Neural cell (in vitro differentiated cells): Measurements from ENCODE around the gene GRID1. TPM values are rescaled to one million over a fixed set of nuclear protein-coding genes. Genes with fewer than 3 reads are reported as not detected.
"Not testable (repeated sequence)": the region's sequence is repeated elsewhere in the genome, so short reads cannot be mapped to it uniquely, and the experiment has no call there.

Source experiments
- H2AFZ ChIP-seq: fragments of 200-600, 300-800 bp; sonication (generic), shearing (Covaris generic); 2 replicates; pipeline ENCODE4 v1.6.0; 2014; ENCODE audit warnings: low read depth, mild to moderate bottlenecking, antibody characterized with exemption, low read length, moderate library complexity
- H3F3A ChIP-seq: fragments of 200-600 bp; shearing (Covaris generic); 2 replicates; pipeline ENCODE4 v1.6.1; 2016; ENCODE audit warnings: mild to moderate bottlenecking, moderate library complexity, mixed read lengths, antibody characterized with exemption, low read length; ENCODE audit not compliant: insufficient read depth, poor library complexity, severe bottlenecking
- H3K27ac ChIP-seq: fragments of 200-600, 300-800 bp; sonication (generic), shearing (Covaris generic); 2 replicates; pipeline ENCODE4 v1.5.1; 2014; ENCODE audit warnings: mild to moderate bottlenecking, low read length, moderate library complexity
- H3K27me3 ChIP-seq: fragments of 300-800, 200-600 bp; sonication (generic), shearing (Covaris generic); 2 replicates; pipeline ENCODE4 v1.6.0; 2014; ENCODE audit warnings: mild to moderate bottlenecking, low read depth, low read length, moderate library complexity; ENCODE audit not compliant: insufficient read depth
- H3K36me3 ChIP-seq: fragments of 300-800, 200-600 bp; sonication (generic), shearing (Covaris generic); 2 replicates; pipeline ENCODE4 v1.5.1; 2014; ENCODE audit warnings: mild to moderate bottlenecking, antibody characterized with exemption, low read length, moderate library complexity; ENCODE audit not compliant: insufficient read depth
- H3K4me2 ChIP-seq: fragments of 300-800, 200-600 bp; sonication (generic), shearing (Covaris generic); 2 replicates; pipeline ENCODE4 v1.6.0; 2014; ENCODE audit warnings: mild to moderate bottlenecking, low read length
- H3K4me3 ChIP-seq: fragments of 300-800, 200-600 bp; sonication (generic), shearing (Covaris generic); 2 replicates; pipeline ENCODE4 v1.5.1; 2014; ENCODE audit warnings: mild to moderate bottlenecking, low read length, moderate library complexity
- H3K79me2 ChIP-seq: fragments of 200-600 bp; shearing (Covaris generic); replicated peaks from 2 replicates; pipeline ENCODE4 v1.6.0; 2014; ENCODE audit warnings: mild to moderate bottlenecking, low read length, moderate library complexity; ENCODE audit not compliant: insufficient read depth
- H3K9ac ChIP-seq: fragments of 300-800, 200-600 bp; sonication (generic), shearing (Covaris generic); 2 replicates; pipeline ENCODE4 v1.6.1; 2016; ENCODE audit warnings: mild to moderate bottlenecking, low read length, mixed read lengths
- H3K9me2 ChIP-seq: fragments of 200-600 bp; shearing (Covaris generic); 2 replicates; pipeline ENCODE4 v1.6.1; 2016; ENCODE audit warnings: mild to moderate bottlenecking, low read length, mixed read lengths; ENCODE audit not compliant: insufficient read depth
- H3K9me3 ChIP-seq: fragments of 200-600, 300-800 bp; sonication (generic), shearing (Covaris generic); 2 replicates; pipeline ENCODE4 v1.6.1; 2016; ENCODE audit warnings: mild to moderate bottlenecking, mixed run types, low read length, moderate library complexity, mixed read lengths
- H4K20me1 ChIP-seq: fragments of 200-600 bp; shearing (Covaris generic); 2 replicates; pipeline ENCODE4 v1.6.1; 2016; ENCODE audit warnings: mild to moderate bottlenecking, mixed run types; ENCODE audit not compliant: insufficient read depth
- EP300 ChIP-seq: fragments of 450-650 bp; conservative IDR thresholded peaks from 2 replicates; pipeline ENCODE4 v1.6.1; 2014; ENCODE audit warnings: antibody characterized with exemption, mild to moderate bottlenecking, moderate library complexity; ENCODE audit not compliant: poor library complexity, severe bottlenecking
- EZH2 ChIP-seq: fragments of 200-600, 300-800 bp; shearing (Covaris generic), sonication (generic); IDR thresholded peaks from 2 replicates; pipeline ENCODE4 v1.6.1; 2014; ENCODE audit warnings: antibody characterized with exemption, low read length, borderline replicate concordance, mild to moderate bottlenecking; ENCODE audit not compliant: insufficient read depth, poor library complexity, severe bottlenecking
- MXI1 ChIP-seq: fragments of 450-650 bp; conservative IDR thresholded peaks from 2 replicates; pipeline ENCODE4 v1.6.1; 2014; ENCODE audit warnings: antibody characterized with exemption, mild to moderate bottlenecking; ENCODE audit not compliant: poor library complexity, severe bottlenecking
- POLR2AphosphoS5 ChIP-seq: IDR thresholded peaks from 2 replicates; pipeline ENCODE4 v1.6.1; 2012
- RAD21 ChIP-seq: fragments of 450-650 bp; conservative IDR thresholded peaks from 2 replicates; pipeline ENCODE4 v1.6.1; 2014; ENCODE audit warnings: antibody characterized with exemption, mild to moderate bottlenecking, moderate library complexity
- SMC3 ChIP-seq: fragments of 450-650 bp; conservative IDR thresholded peaks from 2 replicates; pipeline ENCODE4 v1.6.1; 2014; ENCODE audit warnings: antibody characterized with exemption, mild to moderate bottlenecking, moderate library complexity; ENCODE audit not compliant: poor library complexity
- TAF1 ChIP-seq: IDR thresholded peaks from 2 replicates; pipeline ENCODE4 v1.6.1; 2012; ENCODE audit warnings: low read depth
- polyA plus RNA-seq: library from polyadenylated mRNA; depleted of rRNA; stranded (reverse); fragments of >200 nt; gene quantifications from 2 replicates; pipeline ENCODE4 v1.2.3, GENCODE V29; 2014
- TF ChIP-seq, protein P1 (sequence below): IDR thresholded peaks from 2 replicates; pipeline ENCODE4 v1.6.1; 2012; ENCODE audit warnings: borderline replicate concordance
- TF ChIP-seq, protein P2 (sequence below): fragments of 450-650 bp; IDR thresholded peaks from 2 replicates; pipeline ENCODE4 v1.5.1; 2014; ENCODE audit warnings: antibody characterized with exemption, mild to moderate bottlenecking, moderate library complexity; ENCODE audit not compliant: poor library complexity, severe bottlenecking

GRID1 gene
- polyA plus RNA-seq, 1 donor from 2014 or later: 7.3 TPM

DNA sequence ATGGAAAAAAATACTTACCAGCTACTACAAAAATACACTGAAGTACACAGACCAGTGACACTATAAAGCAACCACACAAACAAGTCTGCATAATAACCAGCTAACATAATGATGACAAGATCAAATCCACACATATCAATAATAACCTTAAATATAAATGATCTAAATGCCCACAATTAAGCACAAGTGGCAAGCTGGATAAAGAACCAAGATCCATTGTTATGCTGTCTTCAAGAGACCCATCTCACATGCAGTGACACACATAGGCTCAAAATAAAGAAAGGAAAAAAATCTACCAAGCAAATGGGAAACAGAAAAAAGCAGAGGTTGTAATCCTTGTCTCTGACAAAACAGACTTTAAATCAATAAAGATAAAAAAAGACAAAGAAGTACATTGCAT, 527.9 kb downstream of the GRID1 start:
- H3K27ac ChIP-seq, H2AFZ ChIP-seq, H3K27me3 ChIP-seq, H3K9ac ChIP-seq, H3K4me3 ChIP-seq, H3K9me2 ChIP-seq, H3K4me2 ChIP-seq, H3K79me2 ChIP-seq, H3F3A ChIP-seq, H3K36me3 ChIP-seq, H3K9me3 ChIP-seq, H4K20me1 ChIP-seq: not testable (repeated sequence)

DNA sequence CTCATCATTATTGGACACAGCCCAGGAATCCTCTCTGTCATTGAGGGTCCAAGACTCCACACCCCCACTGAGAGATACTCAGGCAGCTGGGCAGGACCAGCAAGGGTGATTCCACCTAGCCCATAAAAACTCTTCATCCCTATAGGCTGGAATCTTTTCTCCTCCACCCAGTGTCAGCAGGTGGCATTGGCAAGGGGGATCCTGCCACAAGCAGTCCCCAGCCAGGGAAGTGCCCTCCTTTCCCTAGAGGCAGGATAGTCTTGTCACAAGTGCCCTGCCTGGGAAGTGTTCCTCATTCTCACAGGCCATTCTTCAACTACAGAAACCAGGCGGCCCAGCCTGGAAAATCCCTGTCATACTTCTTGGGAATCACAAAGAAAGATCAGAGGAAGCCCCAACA, 533.6 kb downstream of the GRID1 start:
- no peaks in the 10 kb centered on the region for H3K27me3 ChIP-seq
- H3K9me3 ChIP-seq: peaks cover 7% of the 10 kb centered on the region
- no peak overlapping the region for H3K4me2 ChIP-seq
- H3K9ac ChIP-seq: no peak overlapping the region
- H3F3A ChIP-seq: no peaks in the 10 kb centered on the region
- TF ChIP-seq, protein P1, sequence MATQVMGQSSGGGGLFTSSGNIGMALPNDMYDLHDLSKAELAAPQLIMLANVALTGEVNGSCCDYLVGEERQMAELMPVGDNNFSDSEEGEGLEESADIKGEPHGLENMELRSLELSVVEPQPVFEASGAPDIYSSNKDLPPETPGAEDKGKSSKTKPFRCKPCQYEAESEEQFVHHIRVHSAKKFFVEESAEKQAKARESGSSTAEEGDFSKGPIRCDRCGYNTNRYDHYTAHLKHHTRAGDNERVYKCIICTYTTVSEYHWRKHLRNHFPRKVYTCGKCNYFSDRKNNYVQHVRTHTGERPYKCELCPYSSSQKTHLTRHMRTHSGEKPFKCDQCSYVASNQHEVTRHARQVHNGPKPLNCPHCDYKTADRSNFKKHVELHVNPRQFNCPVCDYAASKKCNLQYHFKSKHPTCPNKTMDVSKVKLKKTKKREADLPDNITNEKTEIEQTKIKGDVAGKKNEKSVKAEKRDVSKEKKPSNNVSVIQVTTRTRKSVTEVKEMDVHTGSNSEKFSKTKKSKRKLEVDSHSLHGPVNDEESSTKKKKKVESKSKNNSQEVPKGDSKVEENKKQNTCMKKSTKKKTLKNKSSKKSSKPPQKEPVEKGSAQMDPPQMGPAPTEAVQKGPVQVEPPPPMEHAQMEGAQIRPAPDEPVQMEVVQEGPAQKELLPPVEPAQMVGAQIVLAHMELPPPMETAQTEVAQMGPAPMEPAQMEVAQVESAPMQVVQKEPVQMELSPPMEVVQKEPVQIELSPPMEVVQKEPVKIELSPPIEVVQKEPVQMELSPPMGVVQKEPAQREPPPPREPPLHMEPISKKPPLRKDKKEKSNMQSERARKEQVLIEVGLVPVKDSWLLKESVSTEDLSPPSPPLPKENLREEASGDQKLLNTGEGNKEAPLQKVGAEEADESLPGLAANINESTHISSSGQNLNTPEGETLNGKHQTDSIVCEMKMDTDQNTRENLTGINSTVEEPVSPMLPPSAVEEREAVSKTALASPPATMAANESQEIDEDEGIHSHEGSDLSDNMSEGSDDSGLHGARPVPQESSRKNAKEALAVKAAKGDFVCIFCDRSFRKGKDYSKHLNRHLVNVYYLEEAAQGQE: no peak
- no peak for TF ChIP-seq POLR2AphosphoS5
- TF ChIP-seq RAD21: no peak
- no peak for TF ChIP-seq TAF1
- H3K9me2 ChIP-seq: no peaks in the 10 kb centered on the region
- H3K27ac ChIP-seq: no peak overlapping the region
- no peaks in the 10 kb centered on the region for H3K79me2 ChIP-seq
- no peak overlapping the region for H3K4me3 ChIP-seq
- H3K36me3 ChIP-seq: no peaks in the 10 kb centered on the region
- no peak overlapping the region for H2AFZ ChIP-seq
- no peaks in the 10 kb centered on the region for H4K20me1 ChIP-seq

DNA sequence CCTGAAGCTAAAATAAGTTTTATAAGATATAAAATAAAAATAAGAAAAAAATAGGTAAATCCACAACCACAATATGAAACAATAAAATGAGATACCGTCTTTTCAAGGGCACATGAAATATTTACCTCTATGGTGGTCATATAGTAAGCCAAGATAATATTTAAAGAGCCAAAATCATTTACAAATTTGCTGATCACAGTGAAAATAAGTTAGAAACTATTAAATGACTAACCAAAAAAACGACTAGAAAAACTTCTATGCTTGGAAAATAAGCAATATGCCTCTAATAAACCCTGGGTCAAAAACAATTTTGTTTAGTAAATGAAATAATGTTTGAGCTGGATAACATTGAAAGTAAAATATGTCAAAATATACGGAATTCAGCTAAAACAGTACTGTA, 535.2 kb downstream of the GRID1 start:
- TF ChIP-seq SMC3 (no peak), POLR2AphosphoS5 (no peak), TAF1 (no peak), MXI1 (no peak), EZH2 (no peak), EP300 (no peak), RAD21 (no peak)
- TF ChIP-seq, protein P1: no peak
- TF ChIP-seq, protein P2, sequence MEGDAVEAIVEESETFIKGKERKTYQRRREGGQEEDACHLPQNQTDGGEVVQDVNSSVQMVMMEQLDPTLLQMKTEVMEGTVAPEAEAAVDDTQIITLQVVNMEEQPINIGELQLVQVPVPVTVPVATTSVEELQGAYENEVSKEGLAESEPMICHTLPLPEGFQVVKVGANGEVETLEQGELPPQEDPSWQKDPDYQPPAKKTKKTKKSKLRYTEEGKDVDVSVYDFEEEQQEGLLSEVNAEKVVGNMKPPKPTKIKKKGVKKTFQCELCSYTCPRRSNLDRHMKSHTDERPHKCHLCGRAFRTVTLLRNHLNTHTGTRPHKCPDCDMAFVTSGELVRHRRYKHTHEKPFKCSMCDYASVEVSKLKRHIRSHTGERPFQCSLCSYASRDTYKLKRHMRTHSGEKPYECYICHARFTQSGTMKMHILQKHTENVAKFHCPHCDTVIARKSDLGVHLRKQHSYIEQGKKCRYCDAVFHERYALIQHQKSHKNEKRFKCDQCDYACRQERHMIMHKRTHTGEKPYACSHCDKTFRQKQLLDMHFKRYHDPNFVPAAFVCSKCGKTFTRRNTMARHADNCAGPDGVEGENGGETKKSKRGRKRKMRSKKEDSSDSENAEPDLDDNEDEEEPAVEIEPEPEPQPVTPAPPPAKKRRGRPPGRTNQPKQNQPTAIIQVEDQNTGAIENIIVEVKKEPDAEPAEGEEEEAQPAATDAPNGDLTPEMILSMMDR: no peak
- H4K20me1 ChIP-seq: no peaks in the 10 kb centered on the region
- H3K4me3 ChIP-seq: no peak overlapping the region
- no peak overlapping the region for H3K9ac ChIP-seq
- no peak overlapping the region for H2AFZ ChIP-seq
- H3K27me3 ChIP-seq: no peaks in the 10 kb centered on the region
- no peaks in the 10 kb centered on the region for H3F3A ChIP-seq
- no peaks in the 10 kb centered on the region for H3K79me2 ChIP-seq
- no peak overlapping the region for H3K4me2 ChIP-seq
- H3K36me3 ChIP-seq: no peaks in the 10 kb centered on the region
- no peaks in the 10 kb centered on the region for H3K9me2 ChIP-seq
- peaks cover 7% of the 10 kb centered on the region for H3K9me3 ChIP-seq
- H3K27ac ChIP-seq: no peak overlapping the region
